NCI-H2196 treated with DMSO at 0.1 percent for 48 hours (cell line): ENCODE measurements around the gene AFAP1L1.

Source experiments
- DNase-seq: peaks from one replicate; lab custom pipeline; 2025; ENCODE audit not compliant: unreplicated experiment; lab: John Stamatoyannopoulos, UW

Gene AFAP1L1

DNA sequence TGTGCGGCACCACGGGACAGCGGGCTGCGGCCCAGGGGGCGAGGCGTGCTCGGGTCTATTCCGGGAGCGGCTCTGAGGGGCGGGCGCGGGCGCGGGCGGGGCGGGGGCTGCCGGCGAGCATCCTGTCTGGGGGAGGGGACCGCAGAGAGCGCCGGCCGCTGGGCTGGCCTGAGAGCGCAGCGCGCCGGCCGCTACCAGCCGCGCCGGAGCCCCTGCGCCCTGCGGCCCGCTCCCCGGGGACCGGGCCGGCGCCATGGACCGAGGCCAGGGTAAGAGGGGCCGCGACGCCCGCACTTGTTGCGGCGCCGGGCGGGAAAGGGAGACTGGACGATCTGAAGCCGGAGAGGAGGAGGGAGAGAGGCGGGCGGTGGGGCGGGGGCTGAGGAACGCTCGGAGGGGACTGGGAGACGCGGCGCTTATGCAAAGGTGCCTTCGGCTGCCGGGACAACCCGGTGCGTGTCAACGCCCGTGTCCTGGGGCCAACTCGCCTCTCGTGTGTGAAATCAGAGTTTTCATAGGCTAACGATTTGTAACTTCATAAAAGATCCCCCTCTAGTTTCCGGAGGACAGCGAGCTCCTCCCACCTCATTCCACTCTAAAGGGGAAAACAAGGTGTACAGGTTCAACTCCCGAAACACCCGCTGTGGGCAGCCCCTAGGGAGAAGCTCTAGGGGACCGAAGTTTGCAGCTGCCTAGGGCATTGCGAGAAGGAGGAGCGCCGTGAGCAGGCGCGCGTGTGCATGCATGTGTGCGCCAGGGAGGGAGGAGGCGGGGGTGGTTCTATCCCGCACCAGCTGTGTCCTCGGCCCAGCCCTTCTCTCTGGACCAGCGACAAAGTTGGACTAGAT lies at the start of gene AFAP1L1:
AFAP1L1 (plus strand) TSS at position 144 of the 848 bp plus-strand sequence; CDS start at position 254, 110 bp downstream.
- no peak for DNase-seq

DNA sequence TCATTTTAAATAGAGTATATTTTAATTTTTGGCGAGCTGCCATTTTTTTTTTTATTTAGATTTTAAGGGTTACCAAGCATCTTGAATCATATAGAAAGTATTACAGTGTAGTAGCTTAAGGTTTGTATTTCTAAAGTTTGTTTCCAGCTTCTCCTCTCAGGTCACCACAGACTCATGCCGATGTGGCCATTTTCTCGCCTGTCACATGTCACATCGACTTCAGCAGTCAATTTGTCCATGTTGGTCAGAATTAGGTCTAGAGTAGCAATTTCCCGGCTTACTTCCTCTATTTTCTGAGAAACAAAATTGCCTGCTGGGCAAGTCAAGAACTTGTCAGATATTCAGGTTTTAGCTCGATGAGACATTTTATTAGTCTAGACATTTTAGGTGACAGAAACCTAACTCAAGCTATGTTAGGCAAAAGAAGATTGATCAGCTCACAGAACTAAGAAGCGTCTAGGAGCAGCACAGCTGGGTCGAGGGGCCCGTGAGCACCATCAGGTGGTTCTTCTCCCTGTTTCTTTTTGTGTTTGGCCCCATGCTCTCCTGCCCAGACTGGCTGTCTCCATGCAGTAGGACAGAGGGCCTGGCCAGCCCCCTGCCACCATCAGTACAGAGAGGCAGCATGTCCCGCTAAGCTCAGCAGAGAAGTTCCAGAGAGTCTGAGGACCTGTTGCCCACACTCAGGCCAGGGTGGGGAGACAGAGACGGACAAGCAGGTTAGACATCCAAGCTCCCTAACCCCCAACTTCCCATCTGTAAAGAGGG lies 48.4 kb upstream of the AFAP1L1 start:
- DNase-seq: no peak

DNA sequence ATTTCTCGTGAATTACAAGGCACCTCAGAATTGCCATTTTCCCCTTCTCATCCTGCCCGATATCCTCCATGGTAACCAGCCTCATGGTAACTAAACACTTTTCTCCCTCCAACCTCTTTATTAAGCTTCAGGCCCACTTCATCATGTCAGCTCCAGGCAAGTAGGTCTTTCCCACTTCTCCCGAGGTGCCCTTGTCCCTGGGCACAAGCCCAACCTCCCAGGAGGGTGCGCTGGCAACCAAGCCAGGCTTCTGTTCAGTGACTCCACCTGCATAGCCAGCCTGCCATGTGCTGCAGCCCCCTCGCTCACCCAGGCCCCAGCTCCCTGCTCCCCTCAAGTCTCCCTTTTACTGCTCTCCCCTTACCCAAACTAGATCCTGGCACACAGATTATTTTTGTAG lies 47.4 kb upstream of the AFAP1L1 start:
- DNase-seq: no peak

GRCh38 chr5:149227168-149227826 lies 44.4 kb upstream of the AFAP1L1 start:
- no peak for DNase-seq

- no peak for DNase-seq
These were observed 42.9 kb upstream of the AFAP1L1 start for GRCh38 chr5:149228618-149229297.

DNA sequence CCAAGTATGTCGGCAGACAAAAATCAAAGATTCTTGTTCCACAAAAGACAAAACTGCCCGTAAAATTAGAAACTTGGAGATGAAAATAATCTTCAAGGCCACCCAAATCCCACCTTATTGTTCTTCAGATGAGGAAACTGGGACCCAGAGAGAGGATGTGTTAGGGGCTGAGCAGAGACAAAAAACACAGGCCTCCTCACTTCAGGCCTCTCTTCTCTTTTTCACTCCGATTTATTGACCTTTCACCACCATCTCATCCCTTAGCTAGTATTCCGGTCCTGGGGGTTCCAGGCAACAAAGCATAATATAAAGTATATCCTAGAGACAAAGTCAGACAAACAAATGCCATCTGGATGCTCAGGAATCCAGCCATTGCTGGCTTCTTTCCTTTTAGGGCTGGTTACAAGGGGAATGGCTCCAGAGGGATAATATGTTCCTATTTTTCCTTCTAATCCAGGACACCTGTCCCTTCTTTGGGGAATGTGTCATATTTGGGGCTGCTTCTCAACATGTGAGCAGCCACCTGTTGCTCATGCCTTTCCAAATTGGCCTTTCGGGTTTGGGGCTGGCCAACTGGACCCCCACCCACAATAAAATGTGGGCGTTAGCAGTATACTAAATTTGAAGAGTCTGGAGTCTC lies 42.2 kb upstream of the AFAP1L1 start:
- no peak for DNase-seq

DNA sequence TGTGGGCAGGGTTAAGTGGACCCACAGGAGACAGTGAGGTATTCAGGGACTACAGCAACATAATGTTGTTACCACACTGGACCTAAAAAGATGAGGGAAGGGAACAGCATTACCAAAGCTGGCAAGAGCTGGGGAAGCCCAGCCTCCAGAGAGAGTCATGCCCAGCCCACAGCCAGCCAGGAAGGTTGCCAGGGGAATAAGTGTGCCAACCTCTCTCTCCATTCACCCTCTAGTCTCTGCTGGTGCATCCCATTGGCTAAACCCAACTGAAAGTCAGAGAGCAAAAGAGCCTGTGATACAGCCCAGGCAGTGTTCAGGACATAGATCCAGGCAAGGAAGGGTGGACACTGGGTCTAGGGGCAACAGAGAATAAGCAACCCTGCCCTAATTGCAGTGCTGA lies 35.8 kb upstream of the AFAP1L1 start:
- DNase-seq: no peak

- no peak for DNase-seq
These were observed 34.0 kb upstream of the AFAP1L1 start for GRCh38 chr5:149237662-149238061.

GRCh38 chr5:149238540-149238939 lies 33.1 kb upstream of the AFAP1L1 start:
- no peak for DNase-seq

- DNase-seq: no peak
These were observed 31.7 kb upstream of the AFAP1L1 start for GRCh38 chr5:149239917-149240316.

GRCh38 chr5:149240354-149240998 lies 31.2 kb upstream of the AFAP1L1 start:
- no peak for DNase-seq

DNA sequence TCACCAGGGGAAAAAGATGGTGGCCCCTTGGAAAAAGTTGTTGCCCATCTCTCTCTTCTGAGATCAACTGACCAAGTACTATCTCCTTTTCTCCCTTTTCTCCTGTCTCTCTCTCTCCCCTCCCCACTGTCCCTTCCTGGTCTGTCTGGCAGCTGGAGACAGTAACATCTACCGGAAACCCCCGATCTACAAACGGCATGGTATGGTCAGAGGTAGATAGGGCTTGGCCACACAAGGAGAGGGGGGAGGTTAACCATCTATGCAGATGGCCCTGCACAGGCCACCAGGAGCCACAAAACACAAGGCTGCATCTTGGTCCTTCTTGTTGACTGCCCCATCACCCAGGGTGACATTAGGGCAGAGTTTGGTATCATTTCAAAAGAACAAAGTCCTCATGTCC lies 29.3 kb upstream of the AFAP1L1 start:
- DNase-seq: no peak

DNA sequence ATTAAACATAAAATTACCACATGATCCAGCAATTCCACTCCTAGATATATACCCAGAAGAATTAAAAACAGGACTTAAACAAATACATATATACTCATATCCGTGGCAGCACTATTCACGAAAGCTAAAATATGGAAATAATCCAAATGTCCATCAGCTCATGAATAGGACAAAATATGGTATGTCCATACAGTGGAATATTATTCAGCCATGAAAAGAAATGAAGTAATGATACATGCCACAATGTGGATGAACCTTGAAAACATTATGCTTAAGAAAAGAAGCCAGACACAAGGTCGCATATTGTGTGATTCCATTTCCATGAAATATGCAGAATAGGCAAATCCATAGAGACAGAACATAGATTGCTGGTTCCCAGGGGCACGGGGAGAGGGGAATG lies 24.8 kb upstream of the AFAP1L1 start:
- no peak for DNase-seq

DNA sequence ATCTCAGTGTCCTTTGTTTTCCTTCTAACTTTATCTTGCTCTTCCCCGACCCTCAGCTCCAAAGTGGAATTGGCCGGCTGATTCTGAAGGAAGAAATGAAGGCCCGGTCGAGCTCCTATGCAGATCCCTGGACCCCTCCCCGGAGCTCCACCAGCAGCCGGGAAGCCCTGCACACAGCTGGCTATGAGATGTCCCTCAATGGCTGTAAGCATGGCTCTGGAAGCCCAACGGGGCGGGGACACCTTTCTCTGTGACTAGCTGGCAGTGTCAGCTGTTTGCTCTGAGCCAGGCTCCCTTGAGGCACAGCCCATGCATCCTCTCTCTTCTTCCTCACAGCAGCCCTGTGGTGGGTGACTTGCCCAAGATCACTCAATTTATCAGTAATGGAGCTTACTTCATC lies 23.9 kb upstream of the AFAP1L1 start:
- DNase-seq: no peak

DNA sequence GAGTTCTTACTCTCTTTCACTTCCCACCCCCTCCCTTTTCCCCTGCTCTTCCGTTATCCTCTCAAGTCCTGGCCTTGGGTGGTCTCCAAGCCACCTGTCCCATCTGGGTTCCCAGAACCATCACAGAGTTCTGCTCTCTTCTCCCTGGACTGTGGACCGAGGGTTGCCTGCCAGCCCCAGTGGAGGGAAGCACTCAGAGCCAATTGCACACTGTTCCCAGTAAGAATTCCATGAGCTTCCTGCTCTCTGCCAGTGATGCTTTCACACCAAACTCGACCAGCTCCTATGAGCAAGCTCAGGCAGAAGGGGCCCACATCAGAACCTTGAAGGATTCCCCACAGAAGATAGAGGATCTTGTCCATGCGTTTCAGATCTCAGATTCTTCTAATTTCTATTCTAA lies 20.1 kb upstream of the AFAP1L1 start:
- no peak for DNase-seq

GRCh38 chr5:149254506-149254905 lies 17.2 kb upstream of the AFAP1L1 start:
- no peak for DNase-seq

GRCh38 chr5:149256451-149256850 lies 15.2 kb upstream of the AFAP1L1 start:
- DNase-seq: no peak

DNA sequence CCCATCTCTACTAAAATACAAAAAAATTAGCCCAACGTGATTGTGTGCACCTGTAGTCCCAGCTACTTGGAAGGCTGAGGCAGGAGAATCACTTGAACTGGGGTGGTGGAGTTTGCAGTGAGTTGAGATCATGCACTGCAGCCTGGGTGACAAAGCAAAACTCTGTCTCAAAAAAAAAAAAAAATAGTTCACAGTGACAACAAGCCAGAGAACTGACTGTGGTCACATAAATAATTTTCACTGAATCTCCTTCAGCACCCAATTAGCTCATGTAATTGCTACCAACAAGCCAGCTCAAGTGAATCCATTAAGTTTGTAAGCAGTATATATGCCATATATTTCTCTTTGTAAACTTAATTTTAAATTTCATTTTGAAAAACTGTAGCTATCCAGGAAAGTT lies 14.5 kb upstream of the AFAP1L1 start:
- no peak for DNase-seq

- DNase-seq: no peak
These were observed 13.6 kb upstream of the AFAP1L1 start for GRCh38 chr5:149257889-149258705.
